Subcutaneous adipose tissue (tissue), 4 donors: ENCODE measurements around the gene IGSF5. TPM values are rescaled to one million over a fixed set of nuclear protein-coding genes. Genes with fewer than 3 reads are reported as not detected.

Source experiments
- CTCF ChIP-seq: fragments of 450-650 bp; IDR thresholded peaks from one replicate; pipeline ENCODE4 v1.5.1; 2016; ENCODE audit warnings: low read depth, mild to moderate bottlenecking, control low read depth, antibody characterized with exemption, moderate library complexity
- total RNA-seq, 4 donors: library from RNA; depleted of rRNA; stranded (reverse); fragments of >200 nt; gene quantifications; one replicate each; pipeline ENCODE4 v1.1.0, GENCODE V29; 2016

Gene IGSF5
- total RNA-seq, 4 donors from 2014 or later, result 0.22 TPM; not detected in 3

DNA sequence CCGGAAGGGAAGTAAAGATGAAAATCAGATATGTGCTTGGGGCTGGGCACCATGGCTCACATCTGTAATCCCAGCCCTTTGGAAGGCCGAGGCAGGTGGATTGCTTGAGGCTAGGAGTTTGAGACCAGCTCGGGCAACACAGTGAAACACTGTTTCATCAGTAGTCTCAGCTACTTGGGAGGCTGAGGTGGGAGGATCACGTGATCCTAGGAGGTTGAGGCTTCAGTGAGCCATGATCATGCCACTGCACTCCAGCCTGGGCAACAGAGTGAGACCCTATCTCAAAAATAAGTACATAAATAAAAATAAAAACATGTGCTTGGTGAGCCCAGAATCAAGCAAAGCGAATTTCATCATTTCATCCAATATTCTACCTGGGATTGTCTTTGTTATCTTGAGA is 98.9 kb downstream of the IGSF5 start:
- no peak for TF ChIP-seq CTCF

DNA sequence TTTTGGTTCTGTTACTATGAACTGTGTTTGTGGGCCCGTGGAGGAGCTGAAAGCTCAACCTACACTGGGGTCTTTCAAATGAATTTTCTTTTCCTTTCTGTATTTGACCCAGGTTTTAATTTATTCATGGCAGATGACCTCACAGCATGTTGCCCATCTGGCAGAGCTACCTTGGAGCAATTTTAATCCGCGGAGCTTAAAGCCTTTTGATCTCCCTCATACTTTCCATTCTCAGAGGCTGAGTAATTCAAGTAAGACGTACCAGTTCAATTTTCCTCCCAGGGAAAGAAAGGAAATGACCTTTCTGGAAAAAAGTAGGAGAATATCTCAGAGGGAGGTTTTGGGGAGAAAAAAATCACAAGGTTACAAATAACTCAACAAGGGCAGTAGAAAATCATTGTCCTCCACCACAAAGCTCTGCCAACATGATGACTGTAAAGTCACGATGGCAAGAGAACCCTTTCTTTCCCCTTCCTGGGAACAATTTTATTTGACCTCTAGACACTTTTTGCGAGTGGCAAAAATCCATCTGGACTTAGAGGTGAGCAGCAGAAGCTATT is 100.7 kb downstream of the IGSF5 start:
- no peak for TF ChIP-seq CTCF

- no peak for TF ChIP-seq CTCF
Observed at GRCh38 chr21:39847877-39848276, 102.9 kb downstream of the IGSF5 start.

GRCh38 chr21:39849014-39849655 is 104.2 kb downstream of the IGSF5 start:
- no peak for TF ChIP-seq CTCF

- no peak for TF ChIP-seq CTCF
Observed at GRCh38 chr21:39850333-39850732, 105.3 kb downstream of the IGSF5 start.

DNA sequence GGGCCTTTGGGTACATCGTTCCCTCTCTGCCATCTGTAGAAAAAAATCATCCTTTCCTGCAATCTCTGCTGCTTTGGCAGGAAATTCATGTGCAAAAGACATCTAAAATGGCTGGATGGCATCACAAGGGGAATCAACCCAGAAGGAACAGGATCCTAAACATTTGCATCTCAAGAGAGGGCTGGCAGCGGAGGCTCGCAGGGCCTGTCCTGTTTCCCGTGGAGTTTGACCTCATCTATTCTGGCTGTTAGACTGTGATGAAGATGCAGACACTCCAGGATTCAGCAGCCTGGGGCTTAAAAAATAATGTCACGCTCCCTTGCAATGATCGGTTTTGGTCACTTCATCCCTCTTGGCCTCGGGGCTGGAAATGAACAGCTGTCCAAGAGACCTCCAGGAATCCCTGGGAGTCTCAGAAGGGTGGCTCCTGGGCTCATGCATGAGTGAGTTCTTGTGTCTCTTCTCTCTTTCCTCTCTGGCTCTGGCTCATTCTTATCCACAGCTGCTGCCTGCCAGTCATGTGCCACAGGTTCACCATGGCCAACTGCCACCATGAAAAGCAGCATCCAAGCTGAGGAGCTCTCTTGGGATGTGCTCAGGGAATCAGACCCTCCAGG is 106.1 kb downstream of the IGSF5 start:
- no peak for TF ChIP-seq CTCF

Other genes starting within 250 kb of the IGSF5 start
- gene B3GALT5, start 132.2 kb upstream of the IGSF5 start, total RNA-seq, result under 1 TPM in 1 of 4 donors, not detected in 3; under 0.01 TPM
- gene PCP4, start 122.3 kb downstream of the IGSF5 start, total RNA-seq, result not detected